WTC11 (cell line): ENCODE data around the gene MOCS1. TPM values are rescaled to one million over a fixed set of nuclear protein-coding genes. Genes with fewer than 3 reads are reported as not detected.

ENCODE experiments used
- ATAC-seq: fragments of 200-7000 bp; cut with Tn5 transposase; 2 replicates; pipeline ENCODE4 v1.10.0; 2021; ENCODE audit warnings: mild to moderate bottlenecking, moderate library complexity
- CTCF ChIA-PET: fragments of 300-600 bp; sonication (Branson Sonifier 250); formaldehyde crosslinking; loops from one replicate; lab custom pipeline; 2021; ENCODE audit warnings: antibody characterized with exemption; lab: Charles Lee
- POLR2A ChIA-PET: fragments of 350-600 bp; sonication (Branson Sonifier 250); formaldehyde crosslinking; loops from one replicate; lab custom pipeline; 2021; ENCODE audit warnings: antibody characterized with exemption; lab: Charles Lee
- DNase-seq: peaks from one replicate; pipeline ENCODE4 v3.0.0; 2021; ENCODE audit warnings: low spot score
- H3K27ac Mint-ChIP-seq: 2 replicates; pipeline ENCODE4 v1.8.0; 2021; ENCODE audit warnings: mixed read lengths
- H3K27me3 Mint-ChIP-seq: 2 replicates; pipeline ENCODE4 v1.8.0; 2021; ENCODE audit warnings: low read depth, mild to moderate bottlenecking, moderate library complexity, mixed read lengths
- H3K36me3 Mint-ChIP-seq: 2 replicates; pipeline ENCODE4 v1.8.0; 2021; ENCODE audit warnings: mixed read lengths
- H3K4me1 Mint-ChIP-seq: 2 replicates; pipeline ENCODE4 v1.8.0; 2022; ENCODE audit warnings: mixed read lengths
- H3K4me3 Mint-ChIP-seq: 2 replicates; pipeline ENCODE4 v1.8.0; 2021; ENCODE audit warnings: mild to moderate bottlenecking, moderate library complexity, mixed read lengths
- H3K9me3 Mint-ChIP-seq: 2 replicates; pipeline ENCODE4 v1.8.0; 2021; ENCODE audit warnings: mixed read lengths
- ATF1 ChIP-seq: sonication (generic); formaldehyde crosslinking; IDR thresholded peaks from 2 replicates; pipeline ENCODE4 v1.8.1; 2023; ENCODE audit warnings: mild to moderate bottlenecking, moderate library complexity, missing genetic modification reagents
- CREB1 ChIP-seq: sonication (generic); formaldehyde crosslinking; IDR thresholded peaks from 2 replicates; pipeline ENCODE4 v1.8.0; 2023; ENCODE audit warnings: mild to moderate bottlenecking, missing genetic modification reagents
- FOXJ3 ChIP-seq: sonication (generic); formaldehyde crosslinking; IDR thresholded peaks from 2 replicates; pipeline ENCODE4 v1.9.0; 2021; ENCODE audit warnings: missing genetic modification reagents, mild to moderate bottlenecking, borderline replicate concordance
- FOXK1 ChIP-seq: sonication (generic); formaldehyde crosslinking; IDR thresholded peaks from 2 replicates; pipeline ENCODE4 v1.8.0; 2022; ENCODE audit warnings: mild to moderate bottlenecking, moderate library complexity, missing genetic modification reagents
- HMGA2 ChIP-seq: fragments of 250-450 bp; sonication (Bioruptor Pico); IDR thresholded peaks from 2 replicates; pipeline ENCODE4 v1.4.0; 2021; ENCODE audit warnings: mild to moderate bottlenecking, moderate library complexity
- JAZF1 ChIP-seq: fragments of 250-450 bp; sonication (Bioruptor Pico); IDR thresholded peaks from 2 replicates; pipeline ENCODE4 v1.9.0; 2021; ENCODE audit warnings: moderate library complexity, mild to moderate bottlenecking, inconsistent platforms
- JUN ChIP-seq: sonication (generic); formaldehyde crosslinking; IDR thresholded peaks from 2 replicates; pipeline ENCODE4 v1.8.0; 2023; ENCODE audit warnings: mild to moderate bottlenecking, missing genetic modification reagents
- KAT7 ChIP-seq: sonication (generic); formaldehyde crosslinking; IDR thresholded peaks from 2 replicates; pipeline ENCODE4 v1.8.1; 2023; ENCODE audit warnings: missing genetic modification reagents, mild to moderate bottlenecking, borderline replicate concordance
- MAX ChIP-seq: sonication (generic); formaldehyde crosslinking; IDR thresholded peaks from 2 replicates; pipeline ENCODE4 v1.8.0; 2022; ENCODE audit warnings: mild to moderate bottlenecking, missing genetic modification reagents
- NFE2L1 ChIP-seq: sonication (generic); formaldehyde crosslinking; IDR thresholded peaks from 2 replicates; pipeline ENCODE4 v1.8.1; 2023; ENCODE audit warnings: missing genetic modification reagents
- NR1H2 ChIP-seq: sonication (generic); formaldehyde crosslinking; IDR thresholded peaks from 2 replicates; pipeline ENCODE4 v1.9.0; 2021; ENCODE audit warnings: mild to moderate bottlenecking, moderate library complexity, missing genetic modification reagents
- TCF7 ChIP-seq: sonication (generic); formaldehyde crosslinking; IDR thresholded peaks from 2 replicates; pipeline ENCODE4 v1.8.0; 2022; ENCODE audit warnings: mild to moderate bottlenecking, low read depth, missing genetic modification reagents, moderate library complexity
- ZBTB21 ChIP-seq: sonication (generic); formaldehyde crosslinking; IDR thresholded peaks from 2 replicates; pipeline ENCODE4 v1.8.1; 2023; ENCODE audit warnings: mild to moderate bottlenecking, missing genetic modification reagents, borderline replicate concordance
- ZNF396 ChIP-seq: fragments of 250-450 bp; sonication (Bioruptor Pico); IDR thresholded peaks from 2 replicates; pipeline ENCODE4 v1.8.0; 2021; ENCODE audit warnings: mild to moderate bottlenecking, moderate library complexity, borderline replicate concordance
- ZNF416 ChIP-seq: fragments of 250-450 bp; sonication (Bioruptor Pico); IDR thresholded peaks from 2 replicates; pipeline ENCODE4 v1.9.0; 2021; ENCODE audit warnings: mild to moderate bottlenecking, inconsistent platforms
- ZNF532 ChIP-seq: fragments of 250-450 bp; sonication (Bioruptor Pico); IDR thresholded peaks from 2 replicates; pipeline ENCODE4 v1.9.0; 2021; ENCODE audit warnings: mild to moderate bottlenecking, borderline replicate concordance
- ZNF671 ChIP-seq: fragments of 250-450 bp; sonication (Bioruptor Pico); IDR thresholded peaks from 2 replicates; pipeline ENCODE4 v1.8.0; 2021; ENCODE audit warnings: mild to moderate bottlenecking
- total RNA-seq: library from RNA; stranded (reverse); gene quantifications from 3 replicates; pipeline ENCODE4 v1.2.3, GENCODE V29; 2021
- TF ChIP-seq, protein P1 (sequence below): sonication (generic); formaldehyde crosslinking; IDR thresholded peaks from 2 replicates; pipeline ENCODE4 v1.8.1; 2022; ENCODE audit warnings: mild to moderate bottlenecking, moderate library complexity, missing genetic modification reagents
- TF ChIP-seq, protein P2 (sequence below): sonication (generic); formaldehyde crosslinking; conservative IDR thresholded peaks from 2 replicates; pipeline ENCODE4 v1.8.1; 2023; ENCODE audit warnings: mild to moderate bottlenecking, low read depth, missing genetic modification reagents, moderate library complexity
- TF ChIP-seq, protein P3 (sequence below): sonication (generic); formaldehyde crosslinking; IDR thresholded peaks from 2 replicates; pipeline ENCODE4 v1.8.1; 2022; ENCODE audit warnings: low read depth, missing genetic modification reagents, borderline replicate concordance
- TF ChIP-seq, protein P4 (sequence below): sonication (generic); formaldehyde crosslinking; IDR thresholded peaks from 2 replicates; pipeline ENCODE4 v1.8.0; 2022; ENCODE audit warnings: mild to moderate bottlenecking, missing genetic modification reagents

Gene MOCS1
- total RNA-seq, 1 experiment from 2014 or later = 18.5 TPM

DNA sequence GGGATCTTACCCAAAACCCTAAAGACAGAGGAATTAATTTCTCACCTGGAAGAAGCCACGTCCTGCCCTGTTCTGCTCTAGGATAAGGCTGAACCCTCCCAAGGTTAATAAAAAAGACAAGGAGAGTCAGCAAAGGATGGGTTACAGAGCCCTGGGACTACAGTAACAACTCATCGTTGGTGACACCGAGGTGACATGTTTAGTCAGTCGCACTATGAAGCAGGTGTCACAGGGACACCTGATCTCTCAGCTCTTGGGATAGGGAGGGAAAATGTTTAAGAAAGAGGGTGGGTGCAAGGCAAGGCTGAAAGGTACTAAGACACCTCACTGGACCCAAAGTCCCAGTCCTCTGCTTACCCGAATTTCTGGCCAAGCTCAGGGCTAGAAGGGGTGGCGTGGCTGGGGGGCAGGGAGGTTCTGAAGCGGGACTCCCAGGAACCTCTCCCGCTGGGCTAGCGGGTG lies 562 bp downstream of the MOCS1 start:
- POLR2A ChIA-PET = no interaction called here
- TF ChIP-seq FOXJ3 (CRISPR knock-in tag) (no peak), MAX (CRISPR knock-in tag) (no peak), TCF7 (no peak), JUN (CRISPR knock-in tag) (no peak), ZNF532 (CRISPR knock-in tag) (no peak), CREB1 (CRISPR knock-in tag) (no peak), ATF1 (CRISPR knock-in tag) (no peak)
- TF ChIP-seq, protein P1, sequence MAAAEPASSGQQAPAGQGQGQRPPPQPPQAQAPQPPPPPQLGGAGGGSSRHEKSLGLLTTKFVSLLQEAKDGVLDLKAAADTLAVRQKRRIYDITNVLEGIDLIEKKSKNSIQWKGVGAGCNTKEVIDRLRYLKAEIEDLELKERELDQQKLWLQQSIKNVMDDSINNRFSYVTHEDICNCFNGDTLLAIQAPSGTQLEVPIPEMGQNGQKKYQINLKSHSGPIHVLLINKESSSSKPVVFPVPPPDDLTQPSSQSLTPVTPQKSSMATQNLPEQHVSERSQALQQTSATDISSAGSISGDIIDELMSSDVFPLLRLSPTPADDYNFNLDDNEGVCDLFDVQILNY (CRISPR knock-in tag) = no peak
- TF ChIP-seq, protein P2, sequence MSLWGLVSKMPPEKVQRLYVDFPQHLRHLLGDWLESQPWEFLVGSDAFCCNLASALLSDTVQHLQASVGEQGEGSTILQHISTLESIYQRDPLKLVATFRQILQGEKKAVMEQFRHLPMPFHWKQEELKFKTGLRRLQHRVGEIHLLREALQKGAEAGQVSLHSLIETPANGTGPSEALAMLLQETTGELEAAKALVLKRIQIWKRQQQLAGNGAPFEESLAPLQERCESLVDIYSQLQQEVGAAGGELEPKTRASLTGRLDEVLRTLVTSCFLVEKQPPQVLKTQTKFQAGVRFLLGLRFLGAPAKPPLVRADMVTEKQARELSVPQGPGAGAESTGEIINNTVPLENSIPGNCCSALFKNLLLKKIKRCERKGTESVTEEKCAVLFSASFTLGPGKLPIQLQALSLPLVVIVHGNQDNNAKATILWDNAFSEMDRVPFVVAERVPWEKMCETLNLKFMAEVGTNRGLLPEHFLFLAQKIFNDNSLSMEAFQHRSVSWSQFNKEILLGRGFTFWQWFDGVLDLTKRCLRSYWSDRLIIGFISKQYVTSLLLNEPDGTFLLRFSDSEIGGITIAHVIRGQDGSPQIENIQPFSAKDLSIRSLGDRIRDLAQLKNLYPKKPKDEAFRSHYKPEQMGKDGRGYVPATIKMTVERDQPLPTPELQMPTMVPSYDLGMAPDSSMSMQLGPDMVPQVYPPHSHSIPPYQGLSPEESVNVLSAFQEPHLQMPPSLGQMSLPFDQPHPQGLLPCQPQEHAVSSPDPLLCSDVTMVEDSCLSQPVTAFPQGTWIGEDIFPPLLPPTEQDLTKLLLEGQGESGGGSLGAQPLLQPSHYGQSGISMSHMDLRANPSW (CRISPR knock-in tag) = no peak

DNA sequence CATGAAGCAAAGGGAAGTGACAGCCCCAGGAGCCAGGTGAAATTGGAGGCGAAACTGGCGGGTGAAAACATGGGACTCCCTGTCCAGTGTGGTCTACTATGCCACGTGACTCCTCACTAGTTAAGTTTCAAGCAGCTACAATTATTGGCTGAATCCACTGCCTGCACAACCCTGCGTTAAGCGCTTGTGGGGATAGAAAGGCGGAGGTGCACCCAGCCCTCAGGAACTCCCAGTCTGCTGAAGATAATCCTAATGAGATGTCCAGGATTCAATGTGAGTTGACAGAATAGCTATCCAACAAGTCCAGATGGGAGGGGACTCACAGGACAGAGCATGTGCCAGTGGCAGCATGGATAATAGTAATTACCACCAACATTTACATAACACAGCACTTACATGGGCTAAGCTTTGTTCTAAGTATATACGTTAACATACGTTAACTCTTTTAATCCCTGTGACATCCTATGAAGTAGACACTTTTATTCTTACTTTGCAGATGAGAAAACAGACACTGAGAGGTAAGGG lies 1.8 kb downstream of the MOCS1 start:
- H3K27ac Mint-ChIP-seq = no peak overlapping the region
- H3K4me3 Mint-ChIP-seq = peak overlapping the region; percentile 91
- H3K4me1 Mint-ChIP-seq = peaks cover 33% of the 10 kb centered on the region
- DNase-seq (no peak), ATAC-seq (no peak)
- H3K9me3 Mint-ChIP-seq = 0 out of 2 replicates have a peak, but pooled peaks cover 4% of the 10 kb centered on the region
- peaks cover 17% of the 10 kb centered on the region for H3K27me3 Mint-ChIP-seq
- POLR2A ChIA-PET = no interaction called here
- CTCF ChIA-PET = interaction anchor here (0.7 kb wide), 1 partner anchor 41 kb away, joined by 3 read pairs; no protein-coding TSS in a partner anchor
- peaks cover 15% of the 10 kb centered on the region for H3K36me3 Mint-ChIP-seq
- TF ChIP-seq ZNF671 (CRISPR knock-in tag) (no peak), NFE2L1 (no peak), ZNF416 (no peak), FOXK1 (CRISPR knock-in tag) (no peak), KAT7 (CRISPR knock-in tag) (no peak), ZBTB21 (CRISPR knock-in tag) (no peak), JAZF1 (CRISPR knock-in tag) (no peak), ZNF396 (no peak), HMGA2 (CRISPR knock-in tag) (no peak), NR1H2 (CRISPR knock-in tag) (no peak)
- TF ChIP-seq, protein P3, sequence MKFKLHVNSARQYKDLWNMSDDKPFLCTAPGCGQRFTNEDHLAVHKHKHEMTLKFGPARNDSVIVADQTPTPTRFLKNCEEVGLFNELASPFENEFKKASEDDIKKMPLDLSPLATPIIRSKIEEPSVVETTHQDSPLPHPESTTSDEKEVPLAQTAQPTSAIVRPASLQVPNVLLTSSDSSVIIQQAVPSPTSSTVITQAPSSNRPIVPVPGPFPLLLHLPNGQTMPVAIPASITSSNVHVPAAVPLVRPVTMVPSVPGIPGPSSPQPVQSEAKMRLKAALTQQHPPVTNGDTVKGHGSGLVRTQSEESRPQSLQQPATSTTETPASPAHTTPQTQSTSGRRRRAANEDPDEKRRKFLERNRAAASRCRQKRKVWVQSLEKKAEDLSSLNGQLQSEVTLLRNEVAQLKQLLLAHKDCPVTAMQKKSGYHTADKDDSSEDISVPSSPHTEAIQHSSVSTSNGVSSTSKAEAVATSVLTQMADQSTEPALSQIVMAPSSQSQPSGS = no peak
- TF ChIP-seq, protein P4, sequence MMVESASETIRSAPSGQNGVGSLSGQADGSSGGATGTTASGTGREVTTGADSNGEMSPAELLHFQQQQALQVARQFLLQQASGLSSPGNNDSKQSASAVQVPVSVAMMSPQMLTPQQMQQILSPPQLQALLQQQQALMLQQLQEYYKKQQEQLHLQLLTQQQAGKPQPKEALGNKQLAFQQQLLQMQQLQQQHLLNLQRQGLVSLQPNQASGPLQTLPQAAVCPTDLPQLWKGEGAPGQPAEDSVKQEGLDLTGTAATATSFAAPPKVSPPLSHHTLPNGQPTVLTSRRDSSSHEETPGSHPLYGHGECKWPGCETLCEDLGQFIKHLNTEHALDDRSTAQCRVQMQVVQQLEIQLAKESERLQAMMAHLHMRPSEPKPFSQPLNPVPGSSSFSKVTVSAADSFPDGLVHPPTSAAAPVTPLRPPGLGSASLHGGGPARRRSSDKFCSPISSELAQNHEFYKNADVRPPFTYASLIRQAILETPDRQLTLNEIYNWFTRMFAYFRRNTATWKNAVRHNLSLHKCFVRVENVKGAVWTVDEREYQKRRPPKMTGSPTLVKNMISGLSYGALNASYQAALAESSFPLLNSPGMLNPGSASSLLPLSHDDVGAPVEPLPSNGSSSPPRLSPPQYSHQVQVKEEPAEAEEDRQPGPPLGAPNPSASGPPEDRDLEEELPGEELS (CRISPR knock-in tag) = no peak

More for the DNA sequence above, 562 bp downstream of the MOCS1 start:
- H3K27me3 Mint-ChIP-seq = peaks cover 17% of the 10 kb centered on the region
- peaks cover 6% of the 10 kb centered on the region for H3K36me3 Mint-ChIP-seq
- H3K27ac Mint-ChIP-seq = no peak overlapping the region
- H3K9me3 Mint-ChIP-seq = 0 out of 2 replicates have a peak, but pooled peaks cover 4% of the 10 kb centered on the region
- H3K4me3 Mint-ChIP-seq = peak overlapping the region; percentile 91
- CTCF ChIA-PET = interaction anchor here (1.3 to 1.4 kb wide), 2 partner anchors 14 to 68 kb away, joined by 3 to 5 read pairs; no protein-coding TSS in a partner anchor
- ATAC-seq = no peak
- DNase-seq = no peak
- peaks cover 44% of the 10 kb centered on the region for H3K4me1 Mint-ChIP-seq
